Measurements from ENCODE around the gene IL2RA.

Gene IL2RA

DNA sequence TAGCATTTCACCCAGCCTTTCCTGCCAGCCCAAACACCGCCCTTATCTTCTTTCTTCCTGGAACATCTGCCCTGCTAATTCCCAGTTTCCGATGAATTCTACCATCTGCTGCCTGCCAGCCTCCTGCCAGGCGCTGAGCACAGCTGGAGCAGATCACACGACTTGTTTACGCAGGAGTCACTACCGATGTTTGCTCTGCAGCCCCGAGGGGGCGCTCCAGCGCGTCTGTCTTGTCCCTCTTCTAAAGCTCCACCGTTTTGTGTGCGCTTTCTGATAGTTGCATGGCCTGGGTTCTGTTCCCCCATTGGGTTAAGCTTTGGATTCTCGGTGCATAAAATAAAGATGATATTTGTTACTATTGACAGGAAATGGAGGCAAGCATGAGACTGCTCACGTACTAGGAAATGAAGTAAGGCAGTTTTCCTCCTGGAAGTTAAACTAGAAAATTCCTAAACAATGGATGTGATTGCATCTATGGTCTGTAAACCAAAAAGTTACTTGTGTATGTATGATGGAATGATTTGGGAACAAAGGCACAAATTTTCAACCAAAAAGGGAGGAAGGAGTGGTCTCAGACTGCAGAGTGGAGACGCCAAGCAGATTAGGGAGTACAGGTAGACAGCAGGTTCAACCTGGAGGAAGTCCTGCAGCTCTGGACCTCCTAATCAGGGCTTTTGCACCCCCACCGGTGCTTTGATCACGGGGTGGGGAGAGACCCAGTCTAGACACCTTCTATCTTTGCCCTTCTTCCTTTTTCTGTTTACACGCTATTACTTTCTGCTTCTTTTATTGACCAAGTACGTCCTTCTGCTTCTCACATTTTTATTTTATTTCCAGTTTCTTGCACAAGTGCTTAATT lies 24.4 kb upstream of the IL2RA start:
- peak; percentile 87 for DNase-seq (ENCODE audit: low read depth, low spot score)
- no peak overlapping the region for H3K4me3 ChIP-seq (ENCODE audit: low read length)

DNA sequence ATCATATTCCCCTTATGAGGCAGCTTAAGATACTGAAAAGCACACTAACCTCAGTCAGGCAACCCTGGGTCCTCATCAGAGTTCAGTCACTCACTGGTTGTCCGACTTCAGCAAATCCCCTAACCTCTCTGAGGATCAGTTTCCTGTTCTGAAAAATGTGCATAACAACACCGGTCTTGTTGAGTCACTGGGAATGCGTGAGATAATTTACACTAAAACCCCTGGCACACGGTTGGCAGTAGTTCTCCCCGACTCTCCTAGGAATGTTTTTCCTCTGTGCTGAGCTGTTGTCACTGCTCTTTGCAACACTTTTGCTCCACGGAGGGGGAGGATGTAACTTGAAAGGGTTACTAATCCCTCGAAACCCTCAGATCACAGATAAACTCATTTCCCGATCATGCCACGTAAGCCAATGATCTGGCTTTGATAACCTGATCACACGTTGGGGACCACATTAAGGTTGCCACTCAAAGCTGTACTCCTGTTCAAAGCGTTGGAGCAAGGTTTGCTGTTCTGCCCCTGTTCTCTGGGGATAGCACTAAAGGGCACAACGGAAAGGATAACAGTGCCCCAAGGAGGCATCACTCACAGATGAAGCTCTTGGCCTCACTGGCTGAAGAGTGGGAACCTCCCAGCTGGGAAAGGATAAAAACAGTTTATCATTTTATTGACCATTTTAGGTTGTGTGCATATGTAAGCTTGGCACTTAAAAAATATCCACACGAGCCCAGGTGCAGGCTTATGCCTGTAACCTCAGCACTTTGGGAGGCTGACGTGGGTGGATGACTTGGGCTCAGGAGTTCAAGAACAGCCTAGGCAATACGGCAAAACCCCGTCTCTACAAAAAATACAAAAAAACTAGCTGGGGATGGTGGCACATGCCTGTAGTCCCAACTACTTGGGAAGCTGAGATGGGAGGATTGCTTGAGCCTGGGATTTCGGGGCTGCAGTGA lies 21.6 kb upstream of the IL2RA start:
- no peak overlapping the region for H3K4me3 ChIP-seq (ENCODE audit: low read length)
- DNase-seq (ENCODE audit: low read depth, low spot score): peak; percentile 92

DNA sequence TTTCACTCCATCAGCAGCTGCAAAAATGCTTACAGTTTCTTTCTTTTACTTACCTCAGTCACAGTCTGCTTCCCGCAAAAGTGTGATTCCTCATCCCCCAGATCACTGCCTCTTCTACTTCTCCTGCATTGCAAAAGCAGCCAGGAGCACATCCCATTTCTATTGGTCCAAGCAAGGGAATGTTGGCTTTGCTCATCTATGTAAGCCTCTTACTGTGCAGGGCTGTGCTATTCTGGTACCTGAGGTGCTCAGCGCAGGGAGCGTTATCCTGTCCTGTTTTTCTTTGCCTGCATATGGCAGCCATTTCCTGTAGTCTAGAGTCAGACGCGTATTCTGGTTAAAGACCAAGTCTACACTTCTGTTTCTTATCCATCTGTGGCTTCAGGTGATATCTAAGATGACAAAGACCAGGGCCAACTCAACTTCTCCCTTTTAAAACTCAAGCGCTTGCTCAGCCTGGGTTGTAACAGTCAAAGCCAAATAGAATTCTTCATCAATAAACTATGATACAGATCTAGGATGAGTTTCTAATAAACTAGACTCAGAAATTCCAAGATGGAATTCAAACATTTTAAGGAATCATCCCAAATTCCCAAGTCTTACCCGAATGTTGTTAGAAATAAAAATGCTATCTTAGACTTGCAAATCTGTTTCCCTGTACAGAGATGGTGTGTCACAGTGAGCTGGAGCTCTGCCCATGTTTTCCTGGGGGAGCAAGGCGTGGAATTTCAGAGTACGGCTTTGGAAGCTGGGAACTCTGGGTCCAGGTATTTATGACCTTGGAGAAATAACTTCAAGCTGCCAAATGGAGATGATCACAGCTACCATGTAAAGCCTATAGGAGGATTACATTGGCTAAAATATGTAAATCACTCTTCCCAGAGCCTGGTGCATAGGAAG lies 20.6 kb upstream of the IL2RA start:
- H3K4me3 ChIP-seq (ENCODE audit: low read length): no peak overlapping the region
- DNase-seq (ENCODE audit: low read depth, low spot score): no peak

DNA sequence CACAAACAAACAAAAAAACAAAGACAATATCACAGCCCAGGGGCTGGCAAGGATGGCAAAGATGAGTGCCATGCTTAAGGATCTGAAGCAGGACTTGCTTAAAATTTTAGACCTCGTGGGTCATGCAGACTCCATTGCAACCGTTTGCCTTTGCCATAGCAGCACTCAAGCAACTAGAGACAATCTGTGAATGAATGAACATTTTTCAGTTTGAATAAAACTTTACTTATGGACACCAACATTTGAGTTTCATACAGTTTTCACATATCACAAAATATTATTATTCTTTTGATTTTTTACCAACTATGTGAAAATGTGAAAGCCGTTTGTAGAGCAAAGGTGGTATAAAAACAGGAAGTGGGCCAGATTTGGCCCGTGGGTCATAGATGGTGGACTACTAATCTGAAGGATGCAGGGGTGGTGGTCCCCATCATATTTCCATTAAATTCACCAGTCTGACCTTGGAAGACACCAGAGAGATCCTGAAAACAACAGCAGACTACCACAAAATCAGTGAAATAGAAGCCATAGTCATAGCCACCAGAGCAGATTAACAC lies 18.3 kb upstream of the IL2RA start:
- H3K4me3 ChIP-seq (ENCODE audit: low read length): no peak overlapping the region
- DNase-seq (ENCODE audit: low read depth, low spot score): no peak

DNA sequence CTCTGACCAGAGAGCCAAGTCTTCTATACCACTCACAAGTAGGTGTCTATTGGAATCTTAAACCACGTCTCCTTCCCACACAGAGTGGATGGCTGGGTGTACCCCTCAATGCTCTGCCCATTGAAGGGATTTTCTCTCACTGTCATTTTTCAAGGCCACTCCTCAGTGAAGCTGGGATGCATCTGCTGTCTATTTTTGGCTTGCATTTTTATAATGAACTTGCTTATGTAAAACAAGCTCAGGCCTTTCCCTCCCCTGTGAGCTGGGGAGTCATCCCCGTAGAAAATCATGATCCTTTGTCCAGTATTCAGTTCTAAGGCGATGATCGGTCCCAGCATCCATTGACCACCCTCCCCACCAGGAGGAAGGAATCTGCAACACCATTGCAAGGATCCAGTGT lies 16.9 kb upstream of the IL2RA start:
- no peak overlapping the region for H3K4me3 ChIP-seq (ENCODE audit: low read length)
- DNase-seq (ENCODE audit: low read depth, low spot score): no peak

DNA sequence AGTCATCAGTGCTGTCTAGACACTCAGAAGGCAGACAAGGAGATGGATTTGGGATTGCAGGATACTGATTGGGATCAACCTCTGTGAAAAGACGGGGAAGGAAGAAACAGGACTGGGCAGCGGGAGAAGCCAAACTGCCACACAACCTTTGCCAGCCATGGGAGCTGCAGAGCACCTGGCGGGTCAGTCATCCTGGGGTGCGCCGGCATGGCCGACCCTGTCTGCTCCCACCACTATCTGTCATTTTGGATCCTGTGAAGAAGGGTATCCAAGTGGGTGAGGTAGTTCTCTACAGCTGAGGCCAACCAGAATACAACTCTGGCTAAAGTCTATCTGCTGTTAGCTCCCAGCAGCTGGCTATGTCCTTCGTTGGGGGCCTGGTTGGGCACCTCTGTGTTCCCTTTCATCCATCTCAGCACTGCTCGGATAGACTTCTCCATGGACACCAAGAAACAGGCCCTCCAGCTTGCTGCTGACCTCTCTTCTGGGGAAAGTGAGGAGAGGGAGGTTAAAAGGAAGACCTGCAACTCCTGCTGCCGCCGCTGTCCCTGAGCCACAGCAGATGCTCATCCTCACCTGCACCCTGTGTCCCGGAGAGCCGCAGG lies 15.0 kb upstream of the IL2RA start:
- DNase-seq (ENCODE audit: low read depth, low spot score): no peak
- H3K4me3 ChIP-seq (ENCODE audit: low read length): no peak overlapping the region

DNA sequence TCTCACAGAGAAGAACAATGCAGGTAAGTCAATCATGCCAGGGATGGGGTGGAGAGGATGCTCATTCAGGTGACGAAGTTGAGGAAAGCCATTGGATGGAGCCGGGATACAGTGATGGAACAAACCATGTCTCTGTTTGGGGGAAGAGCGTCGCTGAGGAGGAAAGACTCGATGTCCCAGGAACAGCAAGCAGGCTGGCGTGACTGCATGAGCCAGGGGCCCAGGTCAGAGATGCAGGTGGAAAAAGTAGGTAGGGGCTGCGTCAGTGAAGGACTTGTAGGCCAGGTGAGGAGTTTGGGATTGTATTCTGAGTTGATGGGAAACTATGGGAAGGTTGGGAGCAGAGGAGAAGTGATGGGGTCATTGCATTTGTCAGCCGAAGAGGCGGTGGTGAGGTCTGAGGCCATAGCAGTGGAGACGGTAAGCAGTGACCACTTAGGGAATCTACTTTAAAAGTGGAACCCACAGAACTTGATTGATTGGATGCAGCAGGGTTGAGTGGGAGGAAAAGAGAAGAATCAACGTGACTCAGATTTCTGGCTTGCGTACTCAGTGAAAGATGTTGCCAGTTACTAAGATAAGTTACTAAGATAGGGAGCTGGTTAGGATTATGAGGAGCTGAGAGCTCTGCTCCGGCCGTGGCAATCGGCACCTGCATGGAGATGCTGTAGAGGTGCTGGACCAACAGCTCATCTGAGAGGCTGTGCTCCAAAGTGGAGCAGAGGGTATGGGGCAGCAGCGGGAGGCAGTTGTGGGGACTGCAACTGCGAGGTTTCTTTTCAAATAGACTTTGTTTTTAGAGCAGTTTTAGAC lies 12.5 kb upstream of the IL2RA start:
- DNase-seq (ENCODE audit: low read depth, low spot score): no peak
- H3K4me3 ChIP-seq (ENCODE audit: low read length): no peak overlapping the region

DNA sequence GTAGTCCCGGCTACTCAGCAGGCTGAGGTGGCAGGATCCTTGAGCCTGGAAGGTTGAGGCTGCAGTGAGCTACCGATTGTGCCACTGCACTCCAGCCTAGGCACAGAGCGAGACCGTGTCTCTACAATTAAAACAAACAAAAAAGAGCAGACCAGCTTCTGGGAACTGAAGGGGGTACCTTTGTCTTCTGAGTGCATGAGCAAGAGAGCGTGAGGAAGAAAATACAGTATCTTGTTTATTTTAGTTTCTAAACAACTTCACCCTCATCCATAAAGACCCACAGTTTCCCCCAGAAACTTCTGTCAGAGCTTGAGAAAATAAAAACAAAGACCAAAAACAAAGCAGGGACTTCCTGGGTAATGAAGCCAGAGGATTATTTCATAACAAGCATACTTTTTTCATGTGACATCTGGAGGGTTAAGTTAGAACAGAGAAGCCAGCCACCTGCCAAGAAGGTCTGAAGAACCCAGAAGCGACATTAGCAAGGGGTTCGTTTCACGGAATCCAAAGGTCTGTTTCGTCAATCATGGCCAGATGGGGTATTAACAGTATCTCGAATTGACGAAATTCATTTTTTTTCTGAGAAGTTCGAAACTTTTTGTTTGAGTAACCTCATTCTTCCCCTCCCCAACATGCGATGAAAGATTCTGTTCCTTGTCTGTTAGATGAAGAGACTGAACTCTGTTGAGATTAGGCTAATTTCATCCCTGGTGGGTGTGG lies 10.2 kb upstream of the IL2RA start:
- no peak overlapping the region for H3K4me3 ChIP-seq (ENCODE audit: low read length)
- DNase-seq (ENCODE audit: low read depth, low spot score): no peak

DNA sequence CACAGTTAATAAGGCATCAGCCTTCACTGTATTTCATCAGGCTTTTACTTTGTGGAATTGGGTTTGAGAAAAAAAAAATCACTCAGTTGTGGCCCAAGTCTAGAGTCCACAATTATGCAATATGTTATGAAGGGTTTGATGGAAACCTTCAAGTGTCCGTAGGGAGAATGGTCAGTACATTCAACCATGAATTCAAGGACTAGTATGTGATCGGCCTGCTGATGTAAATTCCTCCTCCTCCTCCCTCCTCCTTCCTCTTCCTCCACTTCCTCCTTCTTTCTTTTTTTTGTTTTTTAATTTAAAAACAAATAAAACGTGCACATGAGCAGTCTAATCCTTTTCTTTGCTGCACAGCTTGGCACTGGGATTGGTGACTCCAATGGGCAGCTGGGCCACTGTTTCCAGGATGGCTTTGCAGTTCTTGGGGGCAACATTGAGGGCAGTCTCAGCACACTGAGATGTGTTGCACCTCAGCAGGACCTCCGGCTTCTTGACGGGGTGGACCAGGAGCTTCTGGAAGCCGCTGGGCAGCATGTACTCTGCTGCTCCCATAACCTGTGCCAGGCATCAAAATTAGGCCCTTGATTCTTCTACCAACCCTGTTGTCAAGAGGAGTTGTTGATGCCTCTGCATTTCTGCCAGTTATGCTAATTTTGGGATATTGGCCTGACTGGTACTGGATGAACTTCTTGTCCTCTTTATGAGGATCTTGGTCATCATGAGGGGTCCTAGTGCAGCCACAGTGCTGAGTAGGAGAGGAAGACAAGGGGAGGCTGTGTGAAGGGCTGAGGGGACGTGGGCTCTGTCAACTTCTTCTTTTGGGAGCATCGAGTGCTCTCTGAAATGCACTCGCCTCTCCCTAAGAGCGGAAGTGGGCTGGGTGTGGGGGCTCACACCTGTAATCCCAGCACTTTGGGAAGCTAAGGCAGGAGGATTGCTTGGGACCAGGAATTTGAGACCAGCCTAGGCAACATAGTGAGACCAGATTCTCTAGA lies 9.3 kb upstream of the IL2RA start:
- DNase-seq (ENCODE audit: low read depth, low spot score): no peak
- H3K4me3 ChIP-seq (ENCODE audit: low read length): no peak overlapping the region

DNA sequence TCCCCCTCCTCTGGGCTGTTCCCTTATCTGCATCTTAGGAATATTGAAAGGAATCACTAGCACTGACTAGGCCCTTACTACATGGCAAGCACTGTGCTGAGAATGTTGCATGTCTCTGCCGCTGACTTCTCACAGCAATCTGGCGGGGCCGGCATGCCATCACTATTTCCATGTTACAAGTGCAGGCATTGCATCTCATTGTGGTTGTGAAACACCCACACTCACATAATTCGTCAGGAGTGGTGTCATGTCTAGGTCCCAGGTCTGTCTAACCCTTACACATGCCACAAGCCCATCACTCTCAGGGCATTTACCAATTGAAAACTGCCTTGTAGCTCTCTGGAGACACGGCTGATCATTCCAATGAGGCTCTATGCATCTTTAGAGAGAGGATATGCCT lies 8.5 kb upstream of the IL2RA start:
- H3K4me3 ChIP-seq (ENCODE audit: low read length): no peak overlapping the region
- no peak for DNase-seq (ENCODE audit: low read depth, low spot score)

DNA sequence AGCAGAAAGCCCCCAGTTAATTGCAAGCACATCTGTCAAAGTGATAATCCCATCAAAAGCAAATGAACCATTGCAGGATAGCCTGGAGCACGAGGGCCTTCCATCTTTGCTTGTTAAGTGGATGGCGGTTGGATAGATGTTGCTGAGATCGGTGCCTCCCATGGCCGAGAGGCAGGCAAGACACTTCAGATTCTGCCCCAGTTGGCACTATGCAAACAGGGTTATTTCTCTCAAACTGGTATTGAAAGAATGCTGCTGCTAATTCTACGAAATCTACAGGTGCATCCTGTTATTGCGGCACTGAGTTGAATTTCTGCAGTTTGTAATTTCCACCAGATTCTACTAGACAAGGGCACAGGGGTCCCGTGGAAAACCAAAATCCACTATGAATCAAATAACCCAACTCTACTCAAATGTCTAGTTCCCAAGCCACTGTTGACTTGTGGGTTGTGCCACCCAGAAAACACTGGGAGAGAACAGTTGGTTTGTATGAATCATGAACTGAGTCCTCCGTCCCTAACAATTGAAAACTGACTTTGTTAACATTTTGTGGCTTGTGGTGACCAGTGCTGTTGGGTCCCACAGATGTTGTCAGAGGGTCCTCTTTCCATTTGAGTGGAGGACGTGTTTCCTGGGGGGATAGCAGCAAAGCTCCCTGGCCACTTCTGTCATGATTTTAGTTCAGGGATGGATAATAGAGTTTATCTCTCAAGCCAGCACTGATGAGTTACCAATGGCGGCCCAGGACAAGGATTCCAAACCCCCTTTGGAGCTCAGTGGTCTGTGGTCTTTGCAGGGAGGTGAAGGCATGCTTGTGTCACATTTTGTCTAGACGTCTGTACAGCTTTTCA lies 7.1 kb upstream of the IL2RA start:
- 0 out of 2 replicates have a peak overlapping the region, but pooled peaks have one; percentile 7 for H3K4me3 ChIP-seq (ENCODE audit: low read length)
- DNase-seq (ENCODE audit: low read depth, low spot score): no peak

DNA sequence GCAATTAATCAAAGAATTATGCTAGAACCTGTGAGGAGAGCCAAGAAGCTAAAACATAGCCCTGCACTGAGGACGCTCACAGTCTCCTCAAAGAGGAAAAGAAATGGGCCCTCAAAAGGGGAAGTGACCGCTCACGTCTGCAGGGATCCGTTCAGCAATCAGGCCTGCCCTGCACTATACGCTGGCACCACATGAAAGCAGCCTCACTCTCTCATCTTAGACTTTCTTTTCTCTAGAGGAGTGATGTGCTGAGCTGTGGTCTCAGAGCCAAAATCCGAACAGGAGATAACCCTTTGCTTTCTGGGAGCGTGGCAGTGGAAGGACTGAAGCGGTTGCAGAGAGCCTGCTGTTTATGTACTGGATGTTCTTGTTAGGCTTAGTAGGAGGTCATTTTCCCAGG lies 6.3 kb upstream of the IL2RA start:
- no peak overlapping the region; the same call in 1 of the 2 replicates for H3K4me3 ChIP-seq (ENCODE audit: low read length)
- DNase-seq (ENCODE audit: low read depth, low spot score): peak; percentile 81

DNA sequence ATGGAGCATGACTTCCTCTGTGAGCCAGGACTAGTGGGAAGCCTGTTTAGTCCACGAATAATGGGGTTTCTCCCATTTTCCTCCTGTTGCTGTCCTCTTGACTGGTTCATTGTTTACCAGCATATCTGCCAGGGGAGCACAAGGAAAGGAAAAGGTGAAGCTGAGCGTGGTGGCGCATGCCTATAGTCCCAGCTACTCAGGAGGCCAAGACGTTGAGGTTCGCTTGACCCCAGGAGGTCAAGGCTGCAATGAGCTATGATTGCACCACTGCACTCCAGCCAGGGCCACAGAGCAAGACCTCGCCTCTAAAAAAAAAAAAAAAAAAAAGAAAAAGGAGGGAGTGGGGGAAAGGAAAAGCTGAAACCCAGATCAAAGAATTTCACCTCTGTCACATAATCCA lies 5.8 kb upstream of the IL2RA start:
- no peak overlapping the region for H3K4me3 ChIP-seq (ENCODE audit: low read length)
- DNase-seq (ENCODE audit: low read depth, low spot score): no peak

DNA sequence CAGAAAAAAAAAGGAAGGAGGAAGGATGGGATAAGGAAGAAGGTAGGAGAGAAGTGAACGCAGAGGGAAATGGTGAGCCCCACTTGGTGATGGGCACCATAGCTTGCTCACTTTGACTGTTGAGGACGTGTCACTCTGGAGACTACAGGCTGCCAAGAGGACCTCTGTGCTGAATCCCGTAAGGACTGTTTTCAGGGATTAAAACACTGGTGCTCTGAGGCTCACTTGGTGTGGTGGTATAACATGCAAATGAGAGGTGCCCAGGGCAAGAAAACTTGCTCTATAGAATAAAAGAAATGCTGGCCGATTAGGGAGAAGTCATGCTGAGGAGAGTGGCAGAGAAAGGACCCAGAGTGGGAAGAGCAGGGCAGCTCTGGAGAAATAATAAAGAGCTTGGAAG lies 5.3 kb upstream of the IL2RA start:
- H3K4me3 ChIP-seq (ENCODE audit: low read length): no peak overlapping the region
- no peak for DNase-seq (ENCODE audit: low read depth, low spot score)

DNA sequence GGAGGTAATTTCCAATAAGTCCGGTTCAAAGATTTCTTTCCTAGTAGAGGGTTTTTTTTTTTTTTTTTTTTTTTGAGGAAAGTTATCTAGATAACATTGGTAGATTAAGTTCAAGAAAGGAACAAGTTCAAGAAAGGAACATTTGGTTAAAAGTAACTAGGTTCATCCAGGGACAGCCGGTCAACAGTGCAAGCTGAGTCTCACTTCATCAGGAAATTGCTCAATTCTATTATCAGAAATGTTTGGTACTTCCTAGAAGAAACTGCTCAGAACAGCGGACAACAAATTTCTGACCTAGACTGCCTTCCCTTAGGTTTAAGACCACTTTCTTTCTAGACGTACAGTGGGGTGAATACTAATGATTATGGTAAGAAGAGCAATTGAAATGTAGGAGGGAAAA lies 3.7 kb upstream of the IL2RA start:
- H3K4me3 ChIP-seq (ENCODE audit: low read length): no peak overlapping the region
- no peak for DNase-seq (ENCODE audit: low read depth, low spot score)

Measured in Jurkat, Clone E6-1 (cell line).